ENCODE measurements around the gene SLC2A3.
"Not testable (repeated sequence)": the region's sequence is repeated elsewhere in the genome, so short reads cannot be mapped to it uniquely, and the experiment has no call there.

Gene SLC2A3

DNA sequence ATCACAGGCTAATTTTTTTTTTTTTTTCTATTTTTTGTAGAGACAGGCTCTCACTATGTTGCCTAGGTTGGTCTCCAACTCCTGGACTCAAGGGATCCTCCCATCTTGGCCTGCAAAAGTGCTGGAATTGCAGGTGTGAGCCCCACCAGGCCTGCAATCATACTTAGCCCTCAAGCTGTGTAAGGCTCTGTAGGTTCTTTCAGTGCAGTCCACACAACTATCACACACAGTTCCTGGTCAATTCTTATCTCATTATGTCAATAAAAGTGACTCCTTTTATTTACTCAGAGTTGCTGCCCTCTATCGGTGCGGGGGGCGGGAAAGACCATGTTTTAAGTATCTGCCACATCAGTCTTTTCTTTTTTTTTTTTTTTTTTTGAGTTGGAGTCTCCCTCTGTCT, 29.0 kb downstream of the SLC2A3 start:
- CTCF ChIA-PET = interaction anchor here (0.6 to 1.3 kb wide), 8 partner anchors 12 to 192 kb away, joined by 3 to 7 read pairs (median 4); no protein-coding TSS in a partner anchor
- POLR2A ChIA-PET = interaction anchor here (1.5 kb wide), 1 partner anchor 64 kb away, joined by 4 read pairs; no protein-coding TSS in a partner anchor
- TF ChIP-seq ELF4 (IDR thresholded peaks at IDR 0.05) (no peak), CTBP1 (IDR thresholded peaks at IDR 0.05; ENCODE audit: borderline replicate concordance) (0 out of 2 replicates have a peak, but pooled peaks have one; percentile 4), ZNF384 (IDR thresholded peaks at IDR 0.05) (peak; percentile 94)
- DNase-seq (ENCODE audit: extremely low spot score) = peak; percentile 63

- not testable (repeated sequence) for DNase-seq (ENCODE audit: extremely low spot score)
- POLR2A ChIA-PET = interaction anchor here (1.7 kb wide), 1 partner anchor 107 kb away, joined by 5 read pairs; no protein-coding TSS in a partner anchor
- CTCF ChIA-PET = interaction anchor here (0.6 to 1.3 kb wide), 3 partner anchors 13 to 87 kb away, joined by 3 to 7 read pairs (median 4); no protein-coding TSS in a partner anchor
These were observed 29.7 kb downstream of the SLC2A3 start for GRCh38 chr12:7906303-7906702.

- ChIA-PET POLR2A (interaction anchor here (1.7 kb wide), 1 partner anchor 107 kb away, joined by 5 read pairs; no protein-coding TSS in a partner anchor), CTCF (interaction anchor here (0.6 to 1.1 kb wide), 3 partner anchors 28 to 250 kb away, joined by 3 to 5 read pairs (median 3); no protein-coding TSS in a partner anchor)
- not testable (repeated sequence) for DNase-seq (ENCODE audit: extremely low spot score)
These were observed 30.3 kb downstream of the SLC2A3 start for GRCh38 chr12:7905600-7906125.

GRCh38 chr12:7905071-7905470, 30.9 kb downstream of the SLC2A3 start:
- ChIA-PET POLR2A (interaction anchor here (1.7 kb wide), 1 partner anchor 106 kb away, joined by 5 read pairs; no protein-coding TSS in a partner anchor), CTCF (interaction anchor here (0.7 to 1.1 kb wide), 2 partner anchors 106 to 249 kb away, joined by 3 to 5 read pairs; no protein-coding TSS in a partner anchor)
- no peak for DNase-seq (ENCODE audit: extremely low spot score)
- TF ChIP-seq FOXK2 (IDR thresholded peaks at IDR 0.05) (no peak), CTBP1 (IDR thresholded peaks at IDR 0.05; ENCODE audit: borderline replicate concordance) (no peak), ARNT (IDR thresholded peaks at IDR 0.05) (no peak), ELF4 (IDR thresholded peaks at IDR 0.05) (no peak), FOXA1 (IDR thresholded peaks at IDR 0.05) (no peak), SUZ12 (IDR thresholded peaks at IDR 0.05) (no peak)

DNA sequence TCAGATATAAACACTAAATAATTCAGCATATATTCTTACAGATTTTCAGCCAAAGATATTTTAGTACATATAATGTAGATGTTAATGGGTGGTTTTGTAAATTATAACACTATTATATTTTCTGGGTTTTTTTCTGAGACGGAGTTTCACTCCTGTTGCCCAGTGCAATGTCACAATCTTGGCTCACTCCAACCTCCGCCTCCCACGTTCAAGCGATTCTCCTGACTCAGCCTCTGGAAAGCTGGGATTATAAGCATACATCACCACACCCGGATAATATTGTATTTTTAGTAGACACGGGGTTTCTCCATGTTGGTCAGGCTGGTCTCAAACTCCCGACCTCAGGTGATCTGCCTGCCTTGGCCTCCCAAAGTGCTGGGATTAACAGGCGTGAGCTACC, 33.6 kb downstream of the SLC2A3 start:
- DNase-seq (ENCODE audit: extremely low spot score); POLR2A ChIA-PET: not testable (repeated sequence)
- CTCF ChIA-PET = interaction anchor here (0.6 kb wide), 1 partner anchor 17 kb away, joined by 3 read pairs; no protein-coding TSS in a partner anchor

- ChIA-PET CTCF (interaction anchor here (1.2 kb wide), 1 partner anchor 34 kb away, joined by 3 read pairs; no protein-coding TSS in a partner anchor), POLR2A (no interaction called here)
- TF ChIP-seq CTBP1 (IDR thresholded peaks at IDR 0.05; ENCODE audit: borderline replicate concordance) (no peak), ELF4 (IDR thresholded peaks at IDR 0.05) (no peak)
- DNase-seq (ENCODE audit: extremely low spot score) = no peak
These were observed 36.2 kb downstream of the SLC2A3 start for GRCh38 chr12:7899755-7900154.

- POLR2A ChIA-PET; CTCF ChIA-PET; DNase-seq (ENCODE audit: extremely low spot score): not testable (repeated sequence)
These were observed 39.3 kb downstream of the SLC2A3 start for GRCh38 chr12:7896726-7897125.

GRCh38 chr12:7892186-7892980, 43.6 kb downstream of the SLC2A3 start:
- no peak for DNase-seq (ENCODE audit: extremely low spot score)
- TF ChIP-seq HDGF (IDR thresholded peaks at IDR 0.05; ENCODE audit: borderline replicate concordance) = no peak
- TF ChIP-seq L3MBTL2 (conservative IDR thresholded peaks at IDR 0.05) = no peak
- no peak for TF ChIP-seq BHLHE40 (IDR thresholded peaks at IDR 0.05; ENCODE audit: borderline replicate concordance)
- TF ChIP-seq ELF4 (IDR thresholded peaks at IDR 0.05) = no peak
- no peak for TF ChIP-seq NFRKB (IDR thresholded peaks at IDR 0.05)
- TF ChIP-seq TARDBP (IDR thresholded peaks at IDR 0.05) = no peak
- TF ChIP-seq ZNF384 (IDR thresholded peaks at IDR 0.05) = no peak
- no peak for TF ChIP-seq ARNT (IDR thresholded peaks at IDR 0.05)
- no peak for TF ChIP-seq PKNOX1 (IDR thresholded peaks at IDR 0.05)
- TF ChIP-seq FOXA1 (IDR thresholded peaks at IDR 0.05) = no peak
- POLR2A ChIA-PET = no interaction called here
- CTCF ChIA-PET = interaction anchor here (0.7 kb wide), 1 partner anchor 339 kb away, joined by 3 read pairs; no protein-coding TSS in a partner anchor

DNA sequence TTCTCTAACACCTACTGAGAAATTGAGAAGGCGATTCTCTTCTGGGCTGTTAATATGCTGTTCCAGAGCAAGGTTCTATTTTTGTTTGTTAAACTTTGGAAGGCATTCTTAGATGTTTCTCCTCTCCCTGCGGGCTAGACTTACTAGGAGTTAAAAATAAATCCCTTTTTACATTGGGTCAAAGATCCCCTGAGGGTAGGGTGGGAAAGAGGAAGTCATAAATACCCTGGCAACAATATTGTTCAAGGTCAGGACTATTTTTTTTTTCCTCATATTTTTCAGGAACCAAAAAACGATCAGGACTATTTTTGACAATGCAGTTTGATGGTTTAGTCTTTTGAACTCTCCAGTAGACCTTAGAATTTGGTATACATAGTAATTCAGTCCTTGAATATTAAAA, 51.3 kb downstream of the SLC2A3 start:
- ChIA-PET CTCF (interaction anchor here (0.6 to 1.0 kb wide), 2 partner anchors 18 to 23 kb away, joined by 3 read pairs; no protein-coding TSS in a partner anchor), POLR2A (no interaction called here)
- TF ChIP-seq HDGF (IDR thresholded peaks at IDR 0.05; ENCODE audit: borderline replicate concordance) (no peak), NFRKB (IDR thresholded peaks at IDR 0.05) (no peak)
- no peak for DNase-seq (ENCODE audit: extremely low spot score)

DNA sequence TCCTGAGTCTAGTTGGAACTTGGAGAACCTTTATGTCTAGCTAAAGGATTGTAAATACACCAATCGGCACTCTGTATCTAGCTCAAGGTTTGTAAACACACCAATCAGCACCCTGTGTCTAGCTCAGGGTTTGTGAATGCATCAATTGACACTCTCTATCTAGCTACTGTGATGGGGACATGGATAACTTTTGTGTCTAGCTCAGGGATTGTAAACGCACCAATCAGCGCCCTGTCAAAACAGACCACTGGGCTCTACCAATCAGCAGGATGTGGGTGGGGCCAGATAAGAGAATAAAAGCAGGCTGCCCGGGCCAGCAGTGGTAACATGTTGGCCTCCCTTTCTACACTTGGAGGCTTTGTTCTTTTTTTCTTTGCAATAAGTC, 54.3 kb downstream of the SLC2A3 start:
- DNase-seq (ENCODE audit: extremely low spot score) = not testable (repeated sequence)
- ChIA-PET POLR2A (interaction anchor here (0.6 kb wide), 1 partner anchor 100 kb away, joined by 3 read pairs; no protein-coding TSS in a partner anchor), CTCF (interaction anchor here (0.5 kb wide), 1 partner anchor 13 kb away, joined by 3 read pairs; no protein-coding TSS in a partner anchor)

DNA sequence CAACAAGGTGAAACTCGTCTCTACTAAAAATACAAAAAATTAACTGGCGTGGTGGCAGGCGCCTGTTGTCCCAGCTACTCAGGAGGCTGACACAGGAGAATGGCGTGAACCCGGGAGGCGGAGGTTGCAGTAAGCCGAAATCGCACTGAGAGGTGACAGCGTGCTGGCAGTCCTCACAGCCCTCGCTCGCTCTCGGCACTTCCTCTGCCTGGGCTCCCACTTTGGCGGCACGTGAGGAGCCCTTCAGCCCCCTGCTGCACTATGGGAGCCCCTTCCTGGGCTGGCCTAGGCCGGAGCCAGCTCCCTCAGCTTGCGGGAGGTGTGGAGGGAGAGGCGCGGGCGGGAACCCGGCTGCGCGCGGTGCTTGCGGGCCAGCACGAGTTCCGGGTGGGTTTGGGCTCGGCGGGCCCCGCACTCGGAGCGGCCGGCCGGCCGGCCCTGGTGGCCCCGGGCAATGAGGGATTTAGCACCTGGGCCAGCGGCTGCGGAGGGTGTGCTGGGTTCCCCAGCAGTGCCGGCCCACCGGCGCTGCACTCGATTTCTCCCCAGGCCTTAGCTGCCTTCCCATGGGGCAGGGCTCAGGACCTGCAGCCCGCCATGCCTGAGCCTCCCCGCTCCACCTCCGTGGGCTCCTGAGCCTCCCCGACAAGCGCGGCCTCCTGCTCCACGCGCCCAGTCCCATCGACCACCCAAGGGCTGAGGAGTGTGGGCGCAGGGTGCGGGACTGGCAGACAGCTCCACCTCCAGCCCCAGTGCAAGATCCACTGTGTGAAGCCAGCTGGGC, 54.8 kb downstream of the SLC2A3 start:
- ChIA-PET POLR2A (interaction anchor here (0.6 kb wide), 1 partner anchor 101 kb away, joined by 3 read pairs; no protein-coding TSS in a partner anchor), CTCF (interaction anchor here (0.5 kb wide), 1 partner anchor 13 kb away, joined by 3 read pairs; no protein-coding TSS in a partner anchor)
- not testable (repeated sequence) for DNase-seq (ENCODE audit: extremely low spot score)
